Measurements from ENCODE around the gene MRPL49. TPM values are rescaled to one million over a fixed set of nuclear protein-coding genes. Genes with fewer than 3 reads are reported as not detected.

Gene MRPL49
- total RNA-seq, 4 donors from 2014 or later = 70.9 to 112 (median 91.6) TPM

DNA sequence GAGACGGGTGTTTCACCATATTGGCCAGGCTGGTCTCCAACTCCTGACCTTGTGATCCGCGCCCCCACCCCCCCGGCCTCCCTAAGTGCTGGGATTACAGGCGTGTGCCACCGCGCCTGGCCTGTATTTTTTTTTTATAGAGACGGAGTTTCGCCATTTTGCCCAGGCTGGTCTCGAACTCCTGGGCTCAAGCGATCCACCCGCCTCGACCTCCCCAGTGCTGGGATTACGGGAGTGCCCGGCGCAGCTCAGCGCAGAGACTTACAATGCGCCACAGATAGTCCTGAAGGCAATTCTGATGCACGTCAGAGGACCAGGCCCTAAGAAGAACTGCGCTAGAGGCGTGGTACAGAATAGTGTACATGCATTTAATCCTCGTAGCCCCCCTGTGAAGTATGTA is 26.7 kb upstream of the MRPL49 start:
- Histone ChIP-seq H3K27me3 (no peaks in the 10 kb centered on the region), H3K9me3 (no peaks in the 10 kb centered on the region), H3K4me3 (replicated peaks in 1 of 3) (no peak overlapping the region), H3K4me1 (peaks cover 9 to 12% of the 10 kb centered on the region in 2 donors), H3K27ac (peak overlapping the region in 2 of 3 donors; percentile 47 to 82), H3K36me3 (peaks cover 0 to 3% of the 10 kb centered on the region in 2 donors)
- no peak for TF ChIP-seq POLR2A (IDR thresholded peaks at IDR 0.05)
- TF ChIP-seq, protein P1, sequence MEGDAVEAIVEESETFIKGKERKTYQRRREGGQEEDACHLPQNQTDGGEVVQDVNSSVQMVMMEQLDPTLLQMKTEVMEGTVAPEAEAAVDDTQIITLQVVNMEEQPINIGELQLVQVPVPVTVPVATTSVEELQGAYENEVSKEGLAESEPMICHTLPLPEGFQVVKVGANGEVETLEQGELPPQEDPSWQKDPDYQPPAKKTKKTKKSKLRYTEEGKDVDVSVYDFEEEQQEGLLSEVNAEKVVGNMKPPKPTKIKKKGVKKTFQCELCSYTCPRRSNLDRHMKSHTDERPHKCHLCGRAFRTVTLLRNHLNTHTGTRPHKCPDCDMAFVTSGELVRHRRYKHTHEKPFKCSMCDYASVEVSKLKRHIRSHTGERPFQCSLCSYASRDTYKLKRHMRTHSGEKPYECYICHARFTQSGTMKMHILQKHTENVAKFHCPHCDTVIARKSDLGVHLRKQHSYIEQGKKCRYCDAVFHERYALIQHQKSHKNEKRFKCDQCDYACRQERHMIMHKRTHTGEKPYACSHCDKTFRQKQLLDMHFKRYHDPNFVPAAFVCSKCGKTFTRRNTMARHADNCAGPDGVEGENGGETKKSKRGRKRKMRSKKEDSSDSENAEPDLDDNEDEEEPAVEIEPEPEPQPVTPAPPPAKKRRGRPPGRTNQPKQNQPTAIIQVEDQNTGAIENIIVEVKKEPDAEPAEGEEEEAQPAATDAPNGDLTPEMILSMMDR (IDR thresholded peaks at IDR 0.05) = no peak
- DNase-seq = no peak
- intact Hi-C loops (cut with DNase I) = no loop called here
- WGBS, 2 donors = 75 to 83% methylated on average over 20 to 22 of the region's 22 CpGs

DNA sequence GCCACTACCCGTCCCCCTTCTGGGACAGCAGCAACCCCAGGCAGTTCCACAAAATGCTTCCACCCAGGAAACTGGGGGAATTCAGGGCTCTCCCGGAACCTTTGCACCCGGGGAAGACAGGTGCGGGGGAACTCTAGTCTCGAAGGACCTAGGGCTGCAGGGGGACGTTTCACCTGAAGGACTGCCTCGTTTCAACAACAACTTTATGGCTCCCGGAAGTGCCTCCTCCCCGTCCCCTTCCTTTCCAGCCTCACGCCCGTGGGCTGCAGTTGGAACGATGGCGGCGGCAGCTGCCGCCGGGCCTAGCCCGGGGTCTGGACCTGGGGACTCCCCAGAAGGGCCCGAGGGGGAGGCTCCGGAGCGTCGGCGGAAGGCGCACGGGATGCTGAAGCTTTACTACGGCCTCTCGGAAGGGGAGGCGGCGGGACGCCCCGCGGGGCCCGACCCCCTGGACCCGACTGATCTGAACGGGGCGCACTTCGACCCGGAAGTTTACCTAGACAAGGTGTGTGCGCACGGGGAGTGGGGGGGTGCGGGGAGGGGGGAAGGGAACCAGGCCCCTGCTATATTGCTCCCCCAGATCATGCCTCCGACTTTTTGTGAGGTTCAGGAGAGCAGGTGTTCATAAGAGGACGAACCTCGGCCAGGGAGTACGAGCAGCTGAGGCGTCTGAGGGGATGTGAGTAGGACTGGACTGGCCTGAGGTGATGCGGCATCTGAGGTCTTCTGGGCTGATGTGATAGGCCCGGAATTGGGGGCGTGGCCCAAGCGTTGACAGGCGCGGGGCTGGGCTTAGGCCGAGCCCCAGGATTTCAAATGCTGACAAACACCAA is 25.9 kb upstream of the MRPL49 start, which contains the start of gene VPS51:
Gene VPS51 (plus strand): TSS at position 241 of the 833 bp plus-strand sequence. CDS start 37 bp downstream, at position 278.
- intact Hi-C loops (cut with DNase I) = no loop called here
- peak within 1 kb of the TSS; percentile 27 to 84 (median 55) for H3K4me3 ChIP-seq (replicated peaks in 1 of 3)
- WGBS, 2 donors = 0 to 1% methylated on average over 16 to 23 of the region's 52 CpGs
- TF ChIP-seq, protein P1 (IDR thresholded peaks at IDR 0.05) = peak in 1 of 6 experiments; percentile 19
- peak; percentile 59 to 71 for TF ChIP-seq POLR2A (IDR thresholded peaks at IDR 0.05)
- H3K36me3 ChIP-seq = peaks cover 0 to 3% of the 10 kb centered on the region in 2 donors
- DNase-seq = peak; percentile 92 to 93
- peaks cover 10 to 12% of the 10 kb centered on the region in 2 donors for H3K4me1 ChIP-seq
- peak within 1 kb of the TSS; percentile 60 to 87 (median 82) for H3K27ac ChIP-seq
- no peaks in the 10 kb centered on the region for H3K9me3 ChIP-seq
- H3K27me3 ChIP-seq = no peaks in the 10 kb centered on the region

DNA sequence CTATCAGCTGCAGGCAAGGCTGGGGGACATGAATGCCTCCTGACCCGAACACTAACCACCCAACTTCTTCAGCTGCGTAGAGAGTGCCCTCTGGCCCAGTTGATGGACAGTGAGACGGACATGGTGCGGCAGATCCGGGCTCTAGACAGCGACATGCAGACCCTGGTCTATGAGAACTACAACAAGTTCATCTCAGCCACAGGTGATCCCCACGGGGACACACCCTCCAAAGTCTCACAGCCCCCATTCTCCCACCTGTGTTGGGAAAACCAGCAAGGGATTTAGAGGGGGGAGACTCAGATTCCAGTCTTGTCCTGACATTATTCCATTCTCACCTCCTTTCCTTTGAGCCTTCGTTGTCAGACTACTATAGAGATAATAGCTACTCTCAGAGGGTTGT is 25.2 kb upstream of the MRPL49 start:
- Histone ChIP-seq H3K27ac (peak overlapping the region; percentile 60 to 87 (median 82)), H3K4me3 (replicated peaks in 1 of 3) (peak overlapping the region in 2 of 3 donors; percentile 55 to 84), H3K9me3 (no peaks in the 10 kb centered on the region), H3K4me1 (peaks cover 12 to 15% of the 10 kb centered on the region in 2 donors), H3K36me3 (peaks cover 0 to 3% of the 10 kb centered on the region in 2 donors), H3K27me3 (no peaks in the 10 kb centered on the region)
- DNase-seq = no peak
- intact Hi-C loops (cut with DNase I) = no loop called here
- TF ChIP-seq POLR2A (IDR thresholded peaks at IDR 0.05) = no peak
- TF ChIP-seq, protein P1 (IDR thresholded peaks at IDR 0.05) = no peak
- 44 to 59% methylated on average over 7 to 8 of the region's 8 CpGs for WGBS, 2 donors

DNA sequence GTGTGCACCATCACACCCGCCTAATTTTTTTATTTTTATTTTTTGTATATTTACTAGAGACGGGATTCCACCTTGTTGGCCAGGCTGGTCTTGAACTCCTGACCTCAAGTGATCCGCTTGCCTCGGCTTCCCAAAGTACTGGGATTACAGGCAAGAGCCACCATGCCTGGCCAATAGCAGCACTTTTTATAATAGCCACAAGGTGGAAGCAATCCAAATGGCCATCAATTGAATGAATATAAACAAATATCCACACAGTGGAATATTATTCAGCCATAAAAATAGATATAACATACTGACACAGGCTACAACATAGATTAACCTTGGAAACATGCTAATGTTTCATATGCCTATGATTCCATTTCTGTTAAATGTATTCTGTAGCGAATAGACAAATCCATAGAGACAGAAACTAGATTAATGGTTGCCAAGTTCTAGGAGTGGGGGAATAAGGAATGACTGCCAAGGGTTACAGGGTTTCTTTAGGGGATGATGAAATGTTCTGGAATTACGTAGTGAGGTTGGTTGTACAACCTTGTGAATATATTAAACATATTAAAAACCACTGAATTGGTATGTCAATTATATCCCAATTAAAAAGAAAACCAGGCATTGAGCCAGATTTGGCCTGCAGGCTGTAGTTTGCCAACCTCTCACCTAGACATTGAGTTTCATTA is 21.3 kb upstream of the MRPL49 start:
- Histone ChIP-seq H3K9me3 (no peaks in the 10 kb centered on the region), H3K27me3 (no peaks in the 10 kb centered on the region), H3K27ac (no peak overlapping the region), H3K36me3 (peaks cover 0 to 6% of the 10 kb centered on the region in 2 donors), H3K4me3 (replicated peaks in 1 of 3) (no peak overlapping the region), H3K4me1 (peaks cover 9 to 35% of the 10 kb centered on the region in 2 donors)
- TF ChIP-seq, protein P1 (IDR thresholded peaks at IDR 0.05) = no peak
- no peak for TF ChIP-seq POLR2A (IDR thresholded peaks at IDR 0.05)
- no peak for DNase-seq
- 91 to 94% methylated on average over 6 of the region's 6 CpGs for WGBS, 2 donors
- intact Hi-C loops (cut with DNase I) = no loop called here
